Mesothelial cell of epicardium (in vitro differentiated cells): ENCODE data around the gene SYNDIG1. TPM values are rescaled to one million over a fixed set of nuclear protein-coding genes. Genes with fewer than 3 reads are reported as not detected.
"Not testable (repeated sequence)": the region's sequence is repeated elsewhere in the genome, so short reads cannot be mapped to it uniquely, and the experiment has no call there.

Experiments used
- DNase-seq, 2 experiments: peaks; one replicate each; pipeline ENCODE4 v3.0.0; 2021; ENCODE audit warnings: low spot score in 2 of 2; ENCODE audit not compliant: unreplicated experiment in 2 of 2
- H3K27ac Mint-ChIP-seq: 2 replicates; pipeline ENCODE4 v1.8.0; 2021; ENCODE audit warnings: mixed read lengths
- H3K27me3 Mint-ChIP-seq: 2 replicates; pipeline ENCODE4 v1.8.0; 2021; ENCODE audit warnings: low read depth, mixed read lengths
- H3K36me3 Mint-ChIP-seq: 2 replicates; pipeline ENCODE4 v1.8.0; 2021; ENCODE audit warnings: mixed read lengths
- H3K4me1 Mint-ChIP-seq: 2 replicates; pipeline ENCODE4 v1.8.0; 2021; ENCODE audit warnings: mixed read lengths
- H3K4me3 Mint-ChIP-seq: 2 replicates; pipeline ENCODE4 v1.8.0; 2021; ENCODE audit warnings: mild to moderate bottlenecking, moderate library complexity, mixed read lengths
- H3K9me3 Mint-ChIP-seq: 2 replicates; pipeline ENCODE4 v1.8.0; 2021; ENCODE audit warnings: mixed read lengths
- CTCF ChIP-seq: fragments of 200-600 bp; sonication (generic); IDR thresholded peaks from one replicate; pipeline ENCODE4 v1.5.0; 2021; ENCODE audit warnings: antibody characterized with exemption; ENCODE audit not compliant: unreplicated experiment
- total RNA-seq: library from RNA; stranded (reverse); gene quantifications from 3 replicates; pipeline ENCODE4 v1.2.1, GENCODE V29; 2021

The SYNDIG1 gene
- total RNA-seq, 1 donor from 2014 or later, result 0.80 TPM

DNA sequence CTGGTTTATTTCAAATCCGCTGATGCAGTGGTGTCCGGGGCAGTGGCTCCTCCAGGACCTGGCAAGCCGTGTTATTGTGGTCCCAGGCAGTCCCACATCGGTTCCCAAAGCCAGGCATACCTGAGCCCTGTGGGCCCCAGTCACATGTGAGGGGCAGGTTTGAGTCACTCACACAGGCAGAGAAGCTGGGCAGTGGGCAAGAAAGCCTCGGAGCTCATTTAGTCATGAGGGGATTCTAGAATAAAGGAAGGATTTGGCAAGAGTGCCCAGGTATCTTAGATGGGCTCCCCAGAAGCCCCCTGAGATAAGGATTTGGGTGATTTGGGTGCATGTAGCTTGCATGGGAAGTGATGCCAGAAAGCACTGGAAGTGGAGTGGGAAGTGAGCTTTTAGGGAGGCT lies 37.3 kb downstream of the SYNDIG1 start:
- Mint-ChIP-seq H3K27ac (no peak overlapping the region), H3K27me3 (no peaks in the 10 kb centered on the region), H3K9me3 (no peaks in the 10 kb centered on the region), H3K36me3 (no peaks in the 10 kb centered on the region), H3K4me1 (peaks cover 24% of the 10 kb centered on the region), H3K4me3 (no peak overlapping the region)
- no peak for TF ChIP-seq CTCF
- no peak for DNase-seq

GRCh38 chr20:24507182-24507853 lies 37.9 kb downstream of the SYNDIG1 start:
- no peak for TF ChIP-seq CTCF
- DNase-seq, result no peak
- Mint-ChIP-seq H3K36me3 (no peaks in the 10 kb centered on the region), H3K27ac (no peak overlapping the region), H3K27me3 (no peaks in the 10 kb centered on the region), H3K4me1 (peaks cover 24% of the 10 kb centered on the region), H3K4me3 (no peak overlapping the region), H3K9me3 (no peaks in the 10 kb centered on the region)

- DNase-seq, H3K36me3 Mint-ChIP-seq, H3K27me3 Mint-ChIP-seq, H3K4me3 Mint-ChIP-seq, H3K27ac Mint-ChIP-seq: not testable (repeated sequence)
- peaks cover 16% of the 10 kb centered on the region for H3K9me3 Mint-ChIP-seq
- peaks cover 10% of the 10 kb centered on the region for H3K4me1 Mint-ChIP-seq
Measured at GRCh38 chr20:24512441-24512840, 43.0 kb downstream of the SYNDIG1 start.

GRCh38 chr20:24518515-24518914 lies 49.1 kb downstream of the SYNDIG1 start:
- Mint-ChIP-seq H3K9me3 (peaks cover 11% of the 10 kb centered on the region), H3K4me1 (no peaks in the 10 kb centered on the region), H3K36me3 (no peaks in the 10 kb centered on the region), H3K4me3 (no peak overlapping the region), H3K27ac (no peak overlapping the region), H3K27me3 (peaks cover 5% of the 10 kb centered on the region)
- no peak for DNase-seq
- no peak for TF ChIP-seq CTCF

DNA sequence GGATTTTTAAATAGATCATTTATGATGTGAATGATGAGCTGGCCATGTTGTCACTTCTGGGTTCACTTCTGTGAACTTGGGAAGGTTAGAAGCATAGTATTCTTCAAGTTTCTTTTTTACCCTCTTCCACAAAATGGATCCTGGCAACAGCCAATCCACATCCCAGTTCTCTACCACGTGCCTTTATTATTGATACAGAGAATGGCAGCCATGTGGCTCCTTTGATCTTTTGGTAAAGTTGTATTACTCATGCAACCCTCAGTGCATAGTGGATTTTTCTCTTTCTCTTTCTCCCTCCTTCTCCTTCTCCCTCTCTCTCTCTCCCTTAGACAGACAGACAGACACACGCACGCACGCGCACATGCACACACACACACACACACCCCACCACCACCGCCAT lies 50.0 kb downstream of the SYNDIG1 start:
- H3K4me1 Mint-ChIP-seq, result no peaks in the 10 kb centered on the region
- TF ChIP-seq CTCF, result no peak
- H3K27ac Mint-ChIP-seq, result no peak overlapping the region
- peaks cover 2% of the 10 kb centered on the region for H3K27me3 Mint-ChIP-seq
- H3K9me3 Mint-ChIP-seq, result peaks cover 5% of the 10 kb centered on the region
- no peak for DNase-seq
- no peaks in the 10 kb centered on the region for H3K36me3 Mint-ChIP-seq
- H3K4me3 Mint-ChIP-seq, result no peak overlapping the region

DNA sequence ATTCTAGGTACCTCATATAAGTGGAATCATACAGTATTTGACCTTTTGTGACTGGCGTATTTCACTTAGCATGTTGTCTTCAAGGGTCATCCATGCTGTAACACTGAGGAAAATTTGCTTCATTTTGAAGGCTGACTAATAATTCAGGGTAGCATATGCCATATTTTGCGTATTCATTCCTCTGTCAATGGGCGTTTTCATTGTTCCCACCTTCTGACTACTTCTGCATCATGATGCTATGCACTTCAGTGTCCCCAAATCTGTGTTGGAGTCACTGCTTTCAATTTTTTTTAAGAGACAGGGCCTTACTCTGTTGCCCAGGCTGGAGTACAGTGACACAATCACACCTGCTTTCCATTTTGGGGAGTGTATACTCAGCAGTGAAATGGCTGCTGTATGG lies 51.6 kb downstream of the SYNDIG1 start:
- no peak for TF ChIP-seq CTCF
- H3K4me3 Mint-ChIP-seq, result no peak overlapping the region

More for the DNA sequence above, 51.6 kb downstream of the SYNDIG1 start:
- Mint-ChIP-seq H3K27me3 (peaks cover 2% of the 10 kb centered on the region), H3K36me3 (no peaks in the 10 kb centered on the region), H3K9me3 (peaks cover 5% of the 10 kb centered on the region), H3K4me1 (no peaks in the 10 kb centered on the region), H3K27ac (no peak overlapping the region)
- no peak for DNase-seq
